Sigmoid colon (tissue), 7 donors: ENCODE measurements around the gene RRP7A. TPM values are rescaled to one million over a fixed set of nuclear protein-coding genes. Genes with fewer than 3 reads are reported as not detected.
A peak's percentile ranks its signal among the peaks of the same experiment; 100 is the strongest.
"Not testable (repeated sequence)": the region's sequence is repeated elsewhere in the genome, so short reads cannot be mapped to it uniquely, and the experiment has no call there.

Experiments used
- DNase-seq: peaks from one replicate; pipeline ENCODE4 v3.0.0-alpha.2; 2019
- H3K27ac ChIP-seq, 4 donors: fragments of 200-600 bp; sonication (generic); one replicate each; pipeline ENCODE4 v1.5.1; 2016 to 2019; ENCODE audit warnings: mild to moderate bottlenecking in 1 of 4
- H3K27me3 ChIP-seq, 3 donors: fragments of 200-600 bp; sonication (generic); one replicate each; pipeline ENCODE4 v1.5.1; 2019; ENCODE audit warnings: mild to moderate bottlenecking in 1 of 3
- H3K36me3 ChIP-seq, 4 donors: fragments of 200-600 bp; sonication (generic); one replicate each; pipeline ENCODE4 v1.5.1; 2016 to 2019
- H3K4me1 ChIP-seq, 4 donors: fragments of 200-600 bp; sonication (generic); one replicate each; pipeline ENCODE4 v1.5.1; 2017 to 2019
- H3K4me3 ChIP-seq, 4 donors: fragments of 200-600 bp; sonication (generic); one replicate each; pipeline ENCODE4 v1.5.1; 2017 to 2019; ENCODE audit warnings: mild to moderate bottlenecking in 2 of 4, moderate library complexity in 1 of 4
- H3K9me3 ChIP-seq, 4 donors: fragments of 200-600 bp in 3 of 4; sonication (generic) in 3 of 4; one replicate each; pipeline versions ENCODE4 v1.5.1 to v1.6.1; 2013 to 2019
- CTCF ChIP-seq, 4 experiments: fragments of 450-650 bp in 3 of 4; fragments of 200-600 bp in 1 of 4; IDR thresholded peaks; one replicate each; pipeline ENCODE4 v1.5.1; 2016 to 2019; ENCODE audit warnings: antibody characterized with exemption in 4 of 4, mild to moderate bottlenecking in 3 of 4, moderate library complexity in 2 of 4
- EP300 ChIP-seq, 4 donors: sonication (generic); formaldehyde crosslinking; IDR thresholded peaks; one replicate each; pipeline ENCODE4 v1.6.1; 2017; ENCODE audit warnings: antibody characterized with exemption in 4 of 4
- POLR2A ChIP-seq, 2 donors: fragments of 450-650 bp; IDR thresholded peaks; one replicate each; pipeline ENCODE4 v1.6.1; 2016; ENCODE audit warnings: antibody characterized with exemption in 2 of 2, mild to moderate bottlenecking in 2 of 2, moderate library complexity in 2 of 2
- POLR2AphosphoS5 ChIP-seq, 4 donors: sonication (generic); formaldehyde crosslinking; IDR thresholded peaks; one replicate each; pipeline ENCODE4 v1.6.1; 2017; ENCODE audit warnings: antibody characterized with exemption in 4 of 4
- WGBS, 2 donors: extraction: QIAGEN DNeasy Blood & Tissue Kit; methylation state at CpG; one replicate each; pipeline ENCODE4 v1.1.7; 2013; 5-methylcytosine and 5-hydroxymethylcytosine counted together
- intact Hi-C: fragments of 100-400 bp; cut with DNase I; formaldehyde crosslinking; loops from one replicate; pipeline ENCODE4 v1.15.1; 2023
- polyA plus RNA-seq, 3 donors: library from polyadenylated mRNA; stranded (reverse); fragments of 200-250 nt; gene quantifications; one replicate each; pipeline ENCODE4 v1.2.3, GENCODE V29; 2013
- total RNA-seq, 4 donors: library from RNA; depleted of rRNA; stranded (reverse); fragments of >200 nt; gene quantifications; one replicate each; pipeline ENCODE4 v1.1.0, GENCODE V29; 2016
- donor health status: healthy with polysubstance abuse.
- donor health status: Bipolar disorder and iron deficiency.
- donor health status: healthy.

RRP7A gene
- total and polyA plus RNA-seq, 7 donors, result 6.6 to 39.9 (median 19.6) TPM

GRCh38 chr22:42528591-42529307 is 9.2 kb upstream of the RRP7A start:
- Histone ChIP-seq H3K4me3 (no peak overlapping the region), H3K4me1 (no peaks in the 10 kb centered on the region), H3K9me3 (no peaks in the 10 kb centered on the region), H3K27ac (no peak overlapping the region), H3K36me3 (no peaks in the 10 kb centered on the region), H3K27me3 (no peaks in the 10 kb centered on the region)
- no peak for DNase-seq
- TF ChIP-seq CTCF (IDR thresholded peaks at IDR 0.05) (no peak), POLR2A (IDR thresholded peaks at IDR 0.05) (no peak)
- 91 to 96% methylated on average over 11 of the region's 11 CpGs for WGBS, 2 donors
- intact Hi-C loops, result no loop called here

GRCh38 chr22:42522546-42522945 is 3.0 kb upstream of the RRP7A start:
- no peak for TF ChIP-seq CTCF (IDR thresholded peaks at IDR 0.05)
- no peak for TF ChIP-seq POLR2A (IDR thresholded peaks at IDR 0.05)
- no peak for TF ChIP-seq EP300 (IDR thresholded peaks at IDR 0.05)
- TF ChIP-seq POLR2AphosphoS5 (IDR thresholded peaks at IDR 0.05), result no peak
- intact Hi-C loops, result no loop called here
- no peak overlapping the region for H3K4me3 ChIP-seq
- no peak for DNase-seq
- no peak overlapping the region for H3K27ac ChIP-seq
- H3K9me3 ChIP-seq, result no peaks in the 10 kb centered on the region
- H3K36me3 ChIP-seq, result no peaks in the 10 kb centered on the region
- H3K4me1 ChIP-seq, result peaks cover 0 to 12% (median 7%) of the 10 kb centered on the region in 4 donors
- 97 to 98% methylated on average over 15 of the region's 15 CpGs for WGBS, 2 donors
- no peaks in the 10 kb centered on the region for H3K27me3 ChIP-seq

GRCh38 chr22:42521228-42521546 is 1.6 kb upstream of the RRP7A start:
- no peaks in the 10 kb centered on the region for H3K27me3 ChIP-seq
- no peaks in the 10 kb centered on the region for H3K9me3 ChIP-seq
- peaks cover 0 to 12% (median 7%) of the 10 kb centered on the region in 4 donors for H3K4me1 ChIP-seq
- WGBS, 2 donors, result 94 to 95% methylated on average over 9 of the region's 9 CpGs
- TF ChIP-seq POLR2A (IDR thresholded peaks at IDR 0.05), result no peak
- no peak for TF ChIP-seq CTCF (IDR thresholded peaks at IDR 0.05)
- no peak for TF ChIP-seq EP300 (IDR thresholded peaks at IDR 0.05)
- TF ChIP-seq POLR2AphosphoS5 (IDR thresholded peaks at IDR 0.05), result no peak
- H3K36me3 ChIP-seq, result peaks cover 0 to 13% (median 2%) of the 10 kb centered on the region in 4 donors
- intact Hi-C loops, result no loop called here
- no peak overlapping the region for H3K27ac ChIP-seq
- H3K4me3 ChIP-seq, result no peak overlapping the region
- no peak for DNase-seq

- Histone ChIP-seq H3K36me3 (peaks cover 0 to 33% (median 8%) of the 10 kb centered on the region in 4 donors), H3K4me1 (peaks cover 0 to 12% (median 7%) of the 10 kb centered on the region in 4 donors), H3K4me3 (peak overlapping the region; percentile 69 to 98 (median 80)), H3K27ac (peak overlapping the region; percentile 69 to 81 (median 78))
- WGBS, 2 donors, result 15 to 16% methylated on average over 17 to 18 of the region's 28 CpGs
- DNase-seq, H3K27me3 ChIP-seq, H3K9me3 ChIP-seq, intact Hi-C loops: not testable (repeated sequence)
Measured at GRCh38 chr22:42518638-42519524, 715 bp downstream of the RRP7A start.

- Histone ChIP-seq H3K36me3 (peaks cover 0 to 37% (median 12%) of the 10 kb centered on the region in 4 donors), H3K4me1 (peaks cover 0 to 12% (median 7%) of the 10 kb centered on the region in 4 donors)
- WGBS, 2 donors, result 97% methylated on average over 7 of the region's 7 CpGs
- H3K9me3 ChIP-seq, H3K27ac ChIP-seq, intact Hi-C loops, H3K4me3 ChIP-seq, DNase-seq, H3K27me3 ChIP-seq: not testable (repeated sequence)
Measured at GRCh38 chr22:42517103-42517502, 2.5 kb downstream of the RRP7A start.
